HCT116 (cell line): Measurements from ENCODE around the gene CNPY2. TPM values are rescaled to one million over a fixed set of nuclear protein-coding genes. Genes with fewer than 3 reads are reported as not detected.

Experiments used
- ATAC-seq: fragments of 200-7000 bp; cut with Tn5 transposase; 2 replicates; pipeline ENCODE4 v1.9.1; 2020; ENCODE audit warnings: mild to moderate bottlenecking, moderate library complexity
- BruUV-seq: library from RNA; stranded (reverse); fragments of 400-500 nt; replicated peaks from 2 replicates; lab custom pipeline; 2021; lab: Mats Ljungman, UMichigan
- CTCF ChIA-PET: fragments of 300-600 bp; sonication (Branson Sonifier 250); formaldehyde crosslinking; loops from one replicate; lab custom pipeline; 2021; ENCODE audit warnings: antibody characterized with exemption; lab: Charles Lee
- POLR2A ChIA-PET: fragments of 300-600, 350-600 bp; sonication (Branson Sonifier 250); formaldehyde crosslinking; loops from one replicate; lab custom pipeline; 2021; ENCODE audit warnings: antibody characterized with exemption; lab: Charles Lee
- RAD21 ChIA-PET, 2 experiments: fragments of 300-600 bp; sonication (Branson Sonifier 250); formaldehyde crosslinking; loops; one replicate each; lab custom pipeline; 2023; ENCODE audit warnings: low total read pairs in 2 of 2; ENCODE audit not compliant: uncharacterized antibody in 2 of 2, unreplicated experiment in 2 of 2, low non-redundant PET in 1 of 2; lab: Charles Lee
- DNase-seq: peaks from one replicate; pipeline ENCODE4 v3.0.0-alpha.2; 2010; ENCODE audit warnings: low read depth, low spot score
- H2AFZ ChIP-seq: fragments of 200-600 bp; shearing (Covaris generic), sonication (generic); 2 replicates; pipeline ENCODE4 v1.6.1; 2017; ENCODE audit warnings: low read depth, mixed run types, mixed read lengths, antibody characterized with exemption, low read length; ENCODE audit not compliant: poor library complexity, severe bottlenecking
- H3K27ac ChIP-seq: 2 replicates; pipeline ENCODE4 v1.5.1; 2012; ENCODE audit warnings: low read depth, low read length
- H3K27me3 ChIP-seq: fragments of 200-600 bp; sonication (generic); 2 replicates; pipeline ENCODE4 v1.6.1; 2016; ENCODE audit warnings: mixed run types, low read length, mixed read lengths; ENCODE audit not compliant: insufficient read depth
- H3K36me3 ChIP-seq, 2 experiments: fragments of 200-500 bp in 1 of 2; fragments of 200-600 bp in 1 of 2; sonication (Bioruptor generic) in 1 of 2; sonication (generic) in 1 of 2; 2 replicates each; pipeline versions ENCODE4 v1.5.1 to v1.6.1; 2014 to 2016; ENCODE audit warnings: low read length in 2 of 2, inconsistent platforms in 1 of 2, mixed read lengths in 1 of 2, mixed run types in 1 of 2; ENCODE audit not compliant: insufficient read depth in 2 of 2, control insufficient read depth in 1 of 2
- H3K4me1 ChIP-seq, 2 experiments: fragments of 200-600 bp in 1 of 2; sonication (generic) in 1 of 2; 2 replicates each; pipeline versions ENCODE4 v1.5.1 to v1.6.1; 2012 to 2017; ENCODE audit warnings: low read length in 2 of 2, inconsistent platforms in 1 of 2, mild to moderate bottlenecking in 1 of 2, mixed read lengths in 1 of 2, mixed run types in 1 of 2, moderate library complexity in 1 of 2; ENCODE audit not compliant: insufficient read depth in 2 of 2, control insufficient read depth in 1 of 2
- H3K4me2 ChIP-seq: fragments of 200-600 bp; sonication (generic); 2 replicates; pipeline ENCODE4 v1.6.1; 2017; ENCODE audit warnings: mixed run types, low read length, mixed read lengths
- H3K4me3 ChIP-seq, 2 experiments: fragments of 200-600 bp in 1 of 2; sonication (generic) in 1 of 2; replicated peaks in 1 of 2; 2 replicates each; pipeline ENCODE4 v1.5.1; 2011 to 2016; ENCODE audit warnings: low read length in 2 of 2, control low read depth in 1 of 2, low read depth in 1 of 2, mild to moderate bottlenecking in 1 of 2, mixed read lengths in 1 of 2, mixed run types in 1 of 2
- H3K79me2 ChIP-seq: fragments of 200-600 bp; sonication (generic); 2 replicates; pipeline ENCODE4 v1.6.1; 2017; ENCODE audit warnings: mild to moderate bottlenecking, mixed run types, low read length, moderate library complexity, mixed read lengths; ENCODE audit not compliant: insufficient read depth
- H3K9ac ChIP-seq: fragments of 200-600 bp; sonication (generic); 2 replicates; pipeline ENCODE4 v1.6.1; 2016; ENCODE audit warnings: low read length, mixed read lengths
- H3K9me2 ChIP-seq: fragments of 200-600 bp; sonication (generic), shearing (Covaris generic); 2 replicates; pipeline ENCODE4 v1.6.1; 2017; ENCODE audit warnings: mixed run types, mild to moderate bottlenecking, moderate library complexity; ENCODE audit not compliant: insufficient read depth
- H3K9me3 ChIP-seq, 2 experiments: fragments of 200-500 bp in 1 of 2; fragments of 200-600 bp in 1 of 2; sonication (Bioruptor generic) in 1 of 2; sonication (generic) in 1 of 2; 2 replicates each; pipeline ENCODE4 v1.6.1; 2014 to 2017; ENCODE audit warnings: low read length in 2 of 2, mixed read lengths in 2 of 2, inconsistent platforms in 1 of 2, low read depth in 1 of 2, mild to moderate bottlenecking in 1 of 2, mixed run types in 1 of 2, moderate library complexity in 1 of 2; ENCODE audit not compliant: control insufficient read depth in 1 of 2, insufficient read depth in 1 of 2
- H4K20me1 ChIP-seq: fragments of 200-600 bp; sonication (generic), shearing (Covaris generic); 2 replicates; pipeline ENCODE4 v1.6.1; 2017; ENCODE audit warnings: mixed run types, mild to moderate bottlenecking, moderate library complexity; ENCODE audit not compliant: insufficient read depth
- POLR2AphosphoS5 ChIP-seq: IDR thresholded peaks from 2 replicates; pipeline ENCODE4 v1.6.1; 2011; ENCODE audit warnings: mild to moderate bottlenecking, low read depth, low read length, moderate library complexity
- SP1 ChIP-seq: IDR thresholded peaks from 2 replicates; pipeline ENCODE4 v1.6.1; 2012; ENCODE audit warnings: low read depth
- SRF ChIP-seq: IDR thresholded peaks from 2 replicates; pipeline ENCODE4 v1.6.1; 2012; ENCODE audit warnings: low read depth
- ZFX ChIP-seq: fragments of 450-650 bp; IDR thresholded peaks from 2 replicates; pipeline ENCODE4 v1.6.1; 2017
- intact Hi-C: fragments of 100-400 bp; cut with micrococcal nuclease; formaldehyde crosslinking; loops from 2 replicates; pipeline ENCODE4 v1.10.0; 2022
- total RNA-seq: library from RNA; stranded (reverse); gene quantifications from one replicate; pipeline ENCODE4 v1.2.1, GENCODE V29; 2021; ENCODE audit not compliant: unreplicated experiment
- TF ChIP-seq, protein P1 (sequence below): IDR thresholded peaks from 2 replicates; pipeline ENCODE4 v1.6.1; 2012; ENCODE audit warnings: low read depth

The CNPY2 gene
- total RNA-seq, 1 experiment from 2014 or later, result 109 TPM

DNA sequence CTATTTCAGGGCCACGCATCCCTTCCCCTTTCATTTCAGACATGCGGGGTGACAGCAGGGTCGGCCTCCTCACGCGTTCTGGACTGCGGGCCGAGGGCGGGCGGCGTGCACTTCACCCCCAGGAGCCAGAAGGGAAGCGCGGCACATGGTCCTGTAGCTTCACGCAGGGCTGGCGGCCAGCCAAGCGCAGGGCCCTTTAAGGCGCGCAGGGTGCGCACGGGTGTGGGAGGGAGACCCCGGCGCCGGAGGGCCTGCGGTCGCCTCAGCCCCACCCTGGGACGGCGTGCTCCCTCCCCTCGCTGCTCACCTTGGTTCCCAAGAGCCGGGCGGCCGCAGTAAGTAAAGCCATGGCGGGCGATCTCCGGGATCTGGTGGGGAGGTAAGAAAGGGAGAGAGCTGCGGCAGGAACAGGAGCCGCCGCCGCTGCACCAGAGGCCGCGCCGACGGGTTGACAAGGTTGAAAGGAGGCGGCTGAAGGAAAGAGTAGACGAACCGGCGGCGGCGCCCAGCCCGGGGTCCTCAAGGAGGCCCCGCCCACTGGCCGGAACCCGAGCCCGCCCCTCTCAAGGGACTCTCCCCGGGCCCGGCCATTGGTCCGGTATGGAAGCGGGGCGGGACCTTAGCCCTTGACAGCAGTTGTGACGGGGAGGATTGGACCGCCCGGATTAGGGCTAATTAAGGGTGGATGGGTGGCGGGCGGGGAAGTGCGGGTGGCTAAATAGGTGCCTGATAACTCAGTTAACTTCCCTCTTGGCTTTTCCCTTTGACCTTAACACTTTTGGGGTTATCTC lies 15.7 kb downstream of the CNPY2 start, which contains the start of gene CS (continued):
- TF ChIP-seq, protein P1, sequence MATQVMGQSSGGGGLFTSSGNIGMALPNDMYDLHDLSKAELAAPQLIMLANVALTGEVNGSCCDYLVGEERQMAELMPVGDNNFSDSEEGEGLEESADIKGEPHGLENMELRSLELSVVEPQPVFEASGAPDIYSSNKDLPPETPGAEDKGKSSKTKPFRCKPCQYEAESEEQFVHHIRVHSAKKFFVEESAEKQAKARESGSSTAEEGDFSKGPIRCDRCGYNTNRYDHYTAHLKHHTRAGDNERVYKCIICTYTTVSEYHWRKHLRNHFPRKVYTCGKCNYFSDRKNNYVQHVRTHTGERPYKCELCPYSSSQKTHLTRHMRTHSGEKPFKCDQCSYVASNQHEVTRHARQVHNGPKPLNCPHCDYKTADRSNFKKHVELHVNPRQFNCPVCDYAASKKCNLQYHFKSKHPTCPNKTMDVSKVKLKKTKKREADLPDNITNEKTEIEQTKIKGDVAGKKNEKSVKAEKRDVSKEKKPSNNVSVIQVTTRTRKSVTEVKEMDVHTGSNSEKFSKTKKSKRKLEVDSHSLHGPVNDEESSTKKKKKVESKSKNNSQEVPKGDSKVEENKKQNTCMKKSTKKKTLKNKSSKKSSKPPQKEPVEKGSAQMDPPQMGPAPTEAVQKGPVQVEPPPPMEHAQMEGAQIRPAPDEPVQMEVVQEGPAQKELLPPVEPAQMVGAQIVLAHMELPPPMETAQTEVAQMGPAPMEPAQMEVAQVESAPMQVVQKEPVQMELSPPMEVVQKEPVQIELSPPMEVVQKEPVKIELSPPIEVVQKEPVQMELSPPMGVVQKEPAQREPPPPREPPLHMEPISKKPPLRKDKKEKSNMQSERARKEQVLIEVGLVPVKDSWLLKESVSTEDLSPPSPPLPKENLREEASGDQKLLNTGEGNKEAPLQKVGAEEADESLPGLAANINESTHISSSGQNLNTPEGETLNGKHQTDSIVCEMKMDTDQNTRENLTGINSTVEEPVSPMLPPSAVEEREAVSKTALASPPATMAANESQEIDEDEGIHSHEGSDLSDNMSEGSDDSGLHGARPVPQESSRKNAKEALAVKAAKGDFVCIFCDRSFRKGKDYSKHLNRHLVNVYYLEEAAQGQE, result no peak

DNA sequence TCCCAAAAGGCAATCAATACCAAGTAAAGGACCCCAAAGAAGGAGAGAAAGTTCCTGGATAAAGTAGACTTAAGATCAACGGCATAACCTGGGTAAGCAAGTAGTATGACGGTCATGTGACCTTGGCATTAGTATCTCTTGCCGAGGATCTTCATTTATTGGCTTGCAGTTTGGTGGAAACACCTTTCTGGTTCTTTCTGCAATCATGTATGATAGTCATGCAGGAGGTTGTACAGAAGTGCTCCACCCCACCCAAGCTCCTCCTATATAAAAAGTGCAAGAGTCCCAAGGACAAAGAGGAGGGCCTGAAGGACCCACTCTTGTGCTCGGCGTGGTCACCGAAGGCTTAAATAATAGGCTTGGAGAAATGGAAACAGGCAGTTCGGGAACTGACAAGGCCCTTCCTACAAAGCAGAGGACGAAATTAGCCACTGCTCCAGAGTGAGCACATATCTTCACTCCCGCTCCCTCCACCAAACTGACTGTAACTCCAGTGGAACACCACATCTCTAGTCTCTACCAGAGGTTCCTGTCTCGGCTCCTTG lies 16.4 kb downstream of the CNPY2 start:
- H3K9ac ChIP-seq, result peak overlapping the region; percentile 96
- TSS peak; percentile 56 for BruUV-seq
- intact Hi-C loops, result no loop called here
- DNase-seq (no peak), ATAC-seq (peak; percentile 18)
- POLR2A ChIA-PET, result interaction anchor here (0.6 to 1.2 kb wide), 2 partner anchors 8 to 61 kb away, joined by 3 to 4 read pairs; partner anchors contain the start of gene STAT2
- peaks cover 3 to 14% of the 10 kb centered on the region in 2 experiments; a peak in 2 of 4 replicates for H3K36me3 ChIP-seq
- peak overlapping the region; percentile 93 for H3K4me2 ChIP-seq
- no peaks in the 10 kb centered on the region for H3K9me2 ChIP-seq
- H3K9me3 ChIP-seq, result no peaks in the 10 kb centered on the region
- H4K20me1 ChIP-seq, result no peaks in the 10 kb centered on the region
- H3K27me3 ChIP-seq, result no peaks in the 10 kb centered on the region
- H3K4me3 ChIP-seq, result peak overlapping the region; percentile 69 to 99
- peaks cover 60% of the 10 kb centered on the region for H3K79me2 ChIP-seq
- CTCF ChIA-PET, result interaction anchor here (1.5 kb wide), 1 partner anchor 181 kb away, joined by 3 read pairs; the partner anchor contains the start of gene ZC3H10
- peak; percentile 6; the same call in 1 of the 2 replicates for TF ChIP-seq POLR2AphosphoS5
- TF ChIP-seq ZFX, result no peak
- no peak for TF ChIP-seq SRF
- TF ChIP-seq SP1, result 0 out of 2 replicates have a peak, but pooled peaks have one; percentile 13
- H3K27ac ChIP-seq, result peak overlapping the region; percentile 74
- RAD21 ChIA-PET, result interaction anchor here in 1 of 2 experiments (1.1 kb wide), 1 partner anchor 8 kb away, joined by 3 read pairs; no protein-coding TSS in a partner anchor
- H3K4me1 ChIP-seq, result peaks cover 22 to 44% of the 10 kb centered on the region in 2 experiments; a peak in 3 of 4 replicates
- no peak overlapping the region for H2AFZ ChIP-seq
